ENCODE results near the gene VTCN1.
"Not testable (repeated sequence)": the region's sequence is repeated elsewhere in the genome, so short reads cannot be mapped to it uniquely, and the experiment has no call there.

VTCN1 gene

GRCh38 chr1:117162816-117163215 is 47.9 kb downstream of the VTCN1 start:
- DNase-seq = no peak

GRCh38 chr1:117161887-117162286 is 48.8 kb downstream of the VTCN1 start:
- DNase-seq = peak; percentile 84 to 93

- DNase-seq = not testable (repeated sequence)
Measured at GRCh38 chr1:117151305-117151704, 59.4 kb downstream of the VTCN1 start.

- DNase-seq = no peak
Measured at GRCh38 chr1:117150316-117150715, 60.4 kb downstream of the VTCN1 start.

GRCh38 chr1:117147856-117148588 is 62.7 kb downstream of the VTCN1 start:
- peak; percentile 23 to 24 for DNase-seq

GRCh38 chr1:117147341-117147831 is 63.3 kb downstream of the VTCN1 start:
- DNase-seq = no peak

GRCh38 chr1:117146575-117147340 is 64.0 kb downstream of the VTCN1 start:
- DNase-seq = no peak

- no peak for DNase-seq
Measured at GRCh38 chr1:117146072-117146471, 64.7 kb downstream of the VTCN1 start.

- no peak for DNase-seq
Measured at GRCh38 chr1:117143871-117144270, 66.9 kb downstream of the VTCN1 start.

GRCh38 chr1:117143172-117143571 is 67.6 kb downstream of the VTCN1 start:
- no peak for DNase-seq

GRCh38 chr1:117142200-117142599 is 68.5 kb downstream of the VTCN1 start:
- no peak for DNase-seq

- no peak for DNase-seq
Measured at GRCh38 chr1:117138561-117138960, 72.2 kb downstream of the VTCN1 start.

GRCh38 chr1:117138106-117138505 is 72.6 kb downstream of the VTCN1 start:
- DNase-seq = no peak

GRCh38 chr1:117137281-117137855 is 73.4 kb downstream of the VTCN1 start:
- no peak for DNase-seq

GRCh38 chr1:117136749-117137148 is 74.0 kb downstream of the VTCN1 start:
- peak in 1 of 2 experiments; percentile 21 for DNase-seq

- no peak for DNase-seq
Measured at GRCh38 chr1:117135329-117135728, 75.4 kb downstream of the VTCN1 start.

- no peak for DNase-seq
Measured at GRCh38 chr1:117130526-117130925, 80.2 kb downstream of the VTCN1 start.

GRCh38 chr1:117128323-117129079 is 82.2 kb downstream of the VTCN1 start:
- peak; percentile 17 to 65 for DNase-seq

- no peak for DNase-seq
Measured at GRCh38 chr1:117127795-117128194, 82.9 kb downstream of the VTCN1 start.

GRCh38 chr1:117124661-117125060 is 86.1 kb downstream of the VTCN1 start:
- DNase-seq = no peak

GRCh38 chr1:117123274-117123673 is 87.5 kb downstream of the VTCN1 start:
- DNase-seq = no peak

GRCh38 chr1:117122330-117123025 is 88.2 kb downstream of the VTCN1 start:
- peak; percentile 13 to 51 for DNase-seq
